Fibroblast of skin of abdomen (primary cell): ENCODE results near the gene HNRNPA3.
"Not testable (repeated sequence)": the region's sequence is repeated elsewhere in the genome, so short reads cannot be mapped to it uniquely, and the experiment has no call there.

Experiments
- DNase-seq: peaks from one replicate; pipeline ENCODE4 v3.0.0-alpha.2; 2013

The HNRNPA3 gene

GRCh38 chr2:177234267-177234666 is 21.7 kb downstream of the HNRNPA3 start:
- DNase-seq = no peak

- no peak for DNase-seq
These were observed 23.4 kb downstream of the HNRNPA3 start for GRCh38 chr2:177235855-177236437.

GRCh38 chr2:177237932-177238331 is 25.3 kb downstream of the HNRNPA3 start:
- DNase-seq = no peak

DNA sequence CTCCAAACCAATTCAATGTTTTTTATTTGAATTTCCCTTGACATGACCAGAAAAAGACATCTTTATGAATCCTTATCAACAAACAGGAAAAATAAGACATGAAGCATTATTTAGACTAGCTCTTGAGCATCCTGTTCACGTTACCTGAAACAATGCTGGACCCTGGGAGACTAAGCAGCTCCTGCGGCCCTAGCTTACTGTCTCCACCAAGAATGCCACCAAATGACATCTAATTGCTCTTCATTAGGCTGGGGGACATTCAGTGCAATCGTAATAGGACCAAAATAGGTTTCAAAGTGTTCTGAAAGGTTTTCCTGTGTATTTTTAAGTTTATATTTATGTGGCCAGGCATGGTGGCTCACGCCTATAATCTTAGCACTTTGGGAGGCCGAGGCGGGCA is 26.5 kb downstream of the HNRNPA3 start:
- DNase-seq = no peak

- peak; percentile 47 for DNase-seq
These were observed 27.5 kb downstream of the HNRNPA3 start for GRCh38 chr2:177239932-177240630.

- DNase-seq = peak; percentile 34
These were observed 29.1 kb downstream of the HNRNPA3 start for GRCh38 chr2:177241711-177242120.

- DNase-seq = peak; percentile 97
These were observed 29.8 kb downstream of the HNRNPA3 start for GRCh38 chr2:177242121-177242987.

DNA sequence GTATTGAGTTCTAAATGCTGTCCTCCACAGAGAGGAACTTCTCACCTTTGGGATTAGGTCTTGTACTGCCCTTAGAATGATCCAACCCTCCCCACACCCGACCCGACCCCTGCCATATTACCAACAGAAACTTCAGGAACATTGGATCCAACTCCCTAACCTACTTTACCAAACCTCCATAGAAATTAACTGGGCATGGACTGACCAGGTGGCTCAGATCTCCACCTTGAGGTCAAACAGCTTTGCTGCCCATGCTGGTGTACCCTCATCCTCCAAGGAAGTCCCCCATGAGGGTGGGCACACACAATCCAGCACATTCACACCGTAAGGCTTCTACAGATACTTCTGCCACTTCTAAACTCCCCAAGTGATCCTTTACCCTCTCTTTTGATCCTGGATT is 30.5 kb downstream of the HNRNPA3 start:
- DNase-seq = no peak

DNA sequence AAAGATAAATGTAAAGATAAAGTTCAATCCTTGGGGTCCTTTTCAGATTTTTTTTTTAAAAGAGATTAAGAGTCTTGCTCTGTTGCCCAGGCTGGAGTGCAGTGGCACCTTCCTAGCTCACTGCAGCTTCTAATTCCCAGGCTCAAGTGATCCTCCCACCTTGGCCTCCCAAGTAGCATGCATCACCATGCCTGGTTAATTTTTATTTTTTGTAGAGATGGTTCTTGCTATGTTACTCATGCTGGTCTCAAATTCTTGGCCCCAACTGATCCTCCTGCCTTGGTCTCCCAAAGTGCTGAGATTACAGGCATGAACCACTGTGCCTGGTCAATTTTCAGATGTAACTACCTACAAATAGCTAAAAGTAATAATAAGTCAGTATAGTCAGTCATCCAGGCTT is 30.9 kb downstream of the HNRNPA3 start:
- peak; percentile 26 for DNase-seq

DNA sequence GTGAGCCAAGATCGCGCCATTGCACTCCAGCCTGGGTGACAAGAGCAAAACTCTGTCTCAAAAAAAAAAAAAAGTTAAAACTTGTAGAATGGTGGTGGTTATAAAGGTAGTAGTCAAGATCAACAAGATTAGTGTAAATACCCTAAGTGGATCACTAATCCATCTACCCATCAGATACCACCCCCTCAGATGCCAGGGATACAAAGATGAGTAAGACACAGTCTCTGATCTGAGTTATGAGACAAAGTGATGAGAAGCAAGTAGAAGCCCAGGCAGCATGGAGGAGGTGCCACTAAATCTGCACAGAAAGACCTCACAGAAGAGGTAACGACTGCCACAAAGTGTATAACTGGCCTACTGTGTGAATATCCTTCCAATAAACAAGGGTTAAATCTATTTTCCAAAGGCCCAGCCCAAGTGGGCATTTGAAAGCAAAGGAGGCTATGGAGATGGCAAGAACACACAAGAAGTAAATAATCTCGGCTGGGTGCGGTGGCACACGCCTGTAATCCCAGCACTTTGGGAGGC is 31.7 kb downstream of the HNRNPA3 start:
- DNase-seq = no peak

DNA sequence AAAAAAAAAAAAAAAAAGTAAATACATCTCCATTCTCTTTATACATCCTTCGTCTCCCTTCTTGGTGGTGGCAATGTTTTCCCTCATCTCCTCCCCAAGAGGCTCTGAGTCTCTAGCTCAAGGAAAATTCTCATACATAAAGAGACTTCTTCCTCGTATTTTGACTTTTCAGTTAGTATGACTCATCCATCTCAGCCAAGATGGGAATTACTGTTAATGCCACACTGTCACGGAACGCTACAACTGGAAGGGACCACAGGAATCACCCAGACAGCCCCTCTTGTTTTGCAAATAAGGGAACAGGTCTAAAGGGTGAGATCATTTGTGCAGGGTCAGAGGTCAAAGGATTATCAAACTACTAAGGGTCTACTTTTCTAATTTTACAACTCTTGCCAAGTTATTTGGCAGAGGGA is 32.4 kb downstream of the HNRNPA3 start:
- DNase-seq = peak; percentile 82

- DNase-seq = no peak
These were observed 33.4 kb downstream of the HNRNPA3 start for GRCh38 chr2:177246000-177246399.

- not testable (repeated sequence) for DNase-seq
These were observed 34.0 kb downstream of the HNRNPA3 start for GRCh38 chr2:177246523-177247030.

- DNase-seq = no peak
These were observed 35.2 kb downstream of the HNRNPA3 start for GRCh38 chr2:177247693-177248262.

DNA sequence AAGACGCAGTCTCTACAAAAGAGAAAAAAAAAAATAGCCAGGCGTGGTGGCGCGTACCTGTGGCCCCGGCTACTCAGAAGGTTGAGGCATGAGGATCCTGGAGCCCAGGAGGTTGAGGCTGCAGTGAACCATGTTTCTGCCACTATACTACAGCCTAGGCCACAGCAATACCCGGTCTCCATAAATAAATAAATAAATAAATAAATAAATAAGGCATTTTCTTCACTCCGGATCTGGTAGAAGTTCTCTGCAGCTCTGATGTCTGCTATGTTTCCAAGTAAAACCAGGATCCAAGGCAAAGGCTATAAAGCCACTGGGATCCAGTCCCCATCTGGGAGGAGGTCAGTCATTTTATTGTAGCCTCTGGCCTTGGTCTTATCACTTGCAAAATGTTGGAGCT is 36.4 kb downstream of the HNRNPA3 start:
- no peak for DNase-seq

- DNase-seq = no peak
These were observed 37.9 kb downstream of the HNRNPA3 start for GRCh38 chr2:177250461-177250860.

- DNase-seq = no peak
These were observed 38.6 kb downstream of the HNRNPA3 start for GRCh38 chr2:177251165-177251542.

GRCh38 chr2:177252808-177253531 is 40.4 kb downstream of the HNRNPA3 start:
- no peak for DNase-seq

- DNase-seq = no peak
These were observed 41.1 kb downstream of the HNRNPA3 start for GRCh38 chr2:177253704-177254103.

GRCh38 chr2:177254433-177255226 is 42.0 kb downstream of the HNRNPA3 start:
- DNase-seq = peak; percentile 55

DNA sequence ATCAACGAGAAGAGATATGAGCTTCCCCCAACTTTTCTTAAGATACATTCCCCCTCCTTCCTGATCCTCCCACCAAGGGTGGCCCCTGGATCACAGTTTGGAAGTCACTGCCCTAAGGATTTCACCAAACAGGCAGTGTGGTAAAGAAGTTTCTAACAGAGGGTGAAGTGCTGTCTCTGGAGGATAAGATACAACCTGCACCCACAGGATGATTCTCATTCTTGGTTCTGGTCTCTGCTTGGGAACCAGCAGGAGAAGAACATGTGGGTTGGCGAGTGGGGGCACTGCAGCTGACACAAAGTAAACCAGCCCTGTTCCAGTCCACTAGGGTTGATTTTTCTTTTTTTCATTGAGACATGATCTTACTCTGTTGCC is 42.6 kb downstream of the HNRNPA3 start:
- no peak for DNase-seq
